HUES48 (cell line): ENCODE data around the gene RIBC2.
"Not testable (repeated sequence)": the region's sequence is repeated elsewhere in the genome, so short reads cannot be mapped to it uniquely, and the experiment has no call there.

Experiments
- H3K27ac ChIP-seq: one replicate; pipeline ENCODE4 v1.7.0; 2013; ENCODE audit warnings: low read depth, low read length, inconsistent platforms
- H3K27me3 ChIP-seq: 2 replicates; pipeline ENCODE4 v1.6.1; 2013; ENCODE audit warnings: mild to moderate bottlenecking, low read length; ENCODE audit not compliant: control insufficient read depth, insufficient read depth
- H3K36me3 ChIP-seq: 2 replicates; pipeline ENCODE4 v1.6.1; 2013; ENCODE audit warnings: low read length; ENCODE audit not compliant: control insufficient read depth, insufficient read depth
- H3K4me1 ChIP-seq: 2 replicates; pipeline ENCODE4 v1.6.1; 2013; ENCODE audit warnings: mild to moderate bottlenecking, low read length; ENCODE audit not compliant: control insufficient read depth, insufficient read depth
- H3K4me3 ChIP-seq: 2 replicates; pipeline ENCODE4 v1.5.1; 2013; ENCODE audit warnings: mild to moderate bottlenecking, low read depth, low read length
- H3K9ac ChIP-seq: 2 replicates; pipeline ENCODE4 v1.6.1; 2013; ENCODE audit warnings: mild to moderate bottlenecking, low read depth, low read length, moderate library complexity
- H3K9me3 ChIP-seq: 2 replicates; pipeline ENCODE4 v1.6.1; 2013; ENCODE audit warnings: low read length; ENCODE audit not compliant: control insufficient read depth, insufficient read depth

The RIBC2 gene

DNA sequence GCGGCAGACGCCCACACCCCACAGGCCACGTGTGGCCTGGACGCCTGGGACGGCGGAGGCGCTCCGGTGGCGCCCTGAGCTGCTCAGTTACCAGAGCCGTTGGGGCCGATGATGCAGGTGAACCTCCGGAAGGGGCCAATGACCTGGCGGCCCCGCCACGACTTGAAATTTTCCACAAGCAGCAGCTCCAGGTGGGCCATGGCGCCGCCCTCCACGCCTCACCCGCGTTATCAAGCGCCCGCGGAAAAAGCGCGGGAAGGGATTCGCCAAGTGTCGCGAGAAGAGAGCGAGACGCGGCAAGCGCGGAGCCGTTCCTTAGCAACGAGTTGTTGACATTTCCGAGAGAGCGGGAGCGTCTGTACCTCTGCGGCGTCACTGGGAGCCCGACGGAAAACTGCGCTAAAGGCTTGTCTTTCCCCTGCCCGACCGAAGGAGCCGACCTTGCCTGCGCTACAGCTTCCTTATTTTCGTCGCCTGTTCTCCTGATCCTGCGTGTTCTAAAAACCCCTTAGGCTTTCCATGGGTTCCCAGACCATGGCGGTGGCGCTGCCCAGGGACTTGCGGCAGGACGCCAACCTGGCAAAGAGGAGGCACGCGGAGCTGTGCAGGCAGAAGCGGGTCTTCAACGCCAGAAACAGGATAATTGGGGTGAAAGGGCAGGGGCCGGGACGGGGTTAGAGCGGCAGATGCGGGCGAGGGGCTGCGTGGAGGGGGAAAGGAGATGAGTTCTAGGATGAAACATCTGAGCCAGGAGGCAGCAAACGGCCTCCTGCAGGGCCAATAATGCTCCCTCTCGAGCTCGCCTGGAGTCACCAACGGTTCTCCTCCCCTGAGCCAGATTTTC lies at the start of gene RIBC2, which contains the start of gene SMC1B:
Gene RIBC2, plus strand, starts transcription at position 326 of the 844 bp plus-strand sequence. Its CDS starts 194 bp downstream, at position 520.
Gene SMC1B, minus strand, starts transcription at position 232 of the 844 bp plus-strand sequence. Its CDS starts 32 bp downstream, at position 200.
- Histone ChIP-seq H3K9ac (peak within 1 kb of the TSS; percentile 31), H3K9me3 (peaks cover 7% of the 10 kb centered on the region), H3K27ac (peak within 1 kb of the TSS; percentile 28), H3K4me1 (no peaks in the 10 kb centered on the region), H3K36me3 (no peaks in the 10 kb centered on the region), H3K4me3 (peak within 1 kb of the TSS; percentile 51), H3K27me3 (peaks cover 25% of the 10 kb centered on the region)

DNA sequence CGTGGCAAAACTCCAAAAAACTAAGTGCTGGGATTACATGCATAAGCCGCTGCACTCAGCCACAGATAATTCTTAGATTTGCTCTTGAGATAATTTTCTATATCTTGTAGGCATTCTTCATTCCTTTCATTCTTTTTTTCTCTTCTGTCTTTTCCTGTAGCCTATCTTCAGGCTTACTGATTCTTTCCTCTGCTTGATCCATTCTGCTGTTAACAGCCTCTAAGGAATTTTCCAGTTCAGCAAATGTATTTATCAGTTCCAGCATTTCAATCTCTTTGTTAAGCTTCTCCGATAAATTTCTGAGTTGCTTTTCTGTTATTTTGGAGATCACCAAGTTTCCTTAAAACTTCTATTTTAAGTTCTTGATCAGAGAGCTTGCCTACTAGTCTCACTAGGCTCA lies 46.8 kb upstream of the RIBC2 start:
- Histone ChIP-seq H3K27ac (no peak overlapping the region), H3K36me3 (no peaks in the 10 kb centered on the region)

GRCh38 chr22:45373592-45373991 lies 39.9 kb upstream of the RIBC2 start:
- not testable (repeated sequence) for H3K27ac ChIP-seq

More for the DNA sequence above, 46.8 kb upstream of the RIBC2 start:
- Histone ChIP-seq H3K27me3 (no peaks in the 10 kb centered on the region), H3K9ac (no peak overlapping the region), H3K4me3 (no peak overlapping the region), H3K9me3 (no peaks in the 10 kb centered on the region), H3K4me1 (no peaks in the 10 kb centered on the region)

GRCh38 chr22:45376009-45376408 lies 37.5 kb upstream of the RIBC2 start:
- Histone ChIP-seq H3K4me3 (no peak overlapping the region), H3K27ac (no peak overlapping the region), H3K4me1 (no peaks in the 10 kb centered on the region), H3K9ac (no peak overlapping the region), H3K36me3 (no peaks in the 10 kb centered on the region), H3K27me3 (no peaks in the 10 kb centered on the region), H3K9me3 (no peaks in the 10 kb centered on the region)

More at GRCh38 chr22:45373592-45373991, 39.9 kb upstream of the RIBC2 start:
- H3K36me3 ChIP-seq, H3K4me3 ChIP-seq, H3K9ac ChIP-seq, H3K9me3 ChIP-seq, H3K27me3 ChIP-seq, H3K4me1 ChIP-seq: not testable (repeated sequence)

DNA sequence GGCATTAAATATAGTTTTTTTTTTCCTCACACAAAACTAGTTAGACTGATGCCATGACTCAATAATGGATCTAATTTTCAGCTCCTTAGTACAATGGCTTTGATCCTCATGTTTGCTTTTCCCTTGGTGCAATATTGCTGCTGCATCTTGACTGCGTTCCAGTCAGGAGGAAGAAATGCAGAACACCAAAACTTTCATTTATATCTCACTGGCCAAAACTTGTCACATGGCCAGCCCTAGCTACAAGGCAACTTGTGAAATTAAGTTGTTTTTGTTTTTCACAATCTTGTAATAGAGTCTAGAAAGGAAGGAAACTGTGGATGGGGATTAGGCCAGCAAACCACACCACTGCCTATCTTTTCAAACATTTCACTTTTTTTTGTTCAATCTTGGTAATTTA lies 36.8 kb upstream of the RIBC2 start:
- Histone ChIP-seq H3K9ac (no peak overlapping the region), H3K27me3 (no peaks in the 10 kb centered on the region), H3K9me3 (no peaks in the 10 kb centered on the region), H3K4me3 (no peak overlapping the region), H3K27ac (no peak overlapping the region), H3K4me1 (no peaks in the 10 kb centered on the region), H3K36me3 (no peaks in the 10 kb centered on the region)

DNA sequence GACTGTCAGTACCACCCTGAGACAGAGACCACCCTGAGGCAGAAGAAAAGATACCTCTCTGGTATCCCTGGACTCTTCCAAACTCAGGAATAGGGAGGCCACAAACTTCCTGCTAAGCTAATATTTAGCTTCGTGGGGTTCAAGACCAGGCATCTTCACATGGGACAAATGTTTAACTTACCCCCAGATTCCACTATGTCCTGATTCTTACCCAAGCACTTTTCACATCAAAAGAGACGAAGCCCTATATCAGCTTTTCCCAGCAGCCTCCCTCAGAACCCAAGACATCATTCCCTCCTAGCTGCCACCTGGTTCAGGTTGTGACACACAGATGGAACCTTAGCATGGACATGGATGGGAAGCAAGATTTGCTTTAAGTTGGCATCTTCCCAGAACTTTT lies 32.1 kb upstream of the RIBC2 start:
- Histone ChIP-seq H3K4me1 (no peaks in the 10 kb centered on the region), H3K27me3 (no peaks in the 10 kb centered on the region), H3K27ac (no peak overlapping the region), H3K36me3 (no peaks in the 10 kb centered on the region), H3K4me3 (no peak overlapping the region), H3K9me3 (no peaks in the 10 kb centered on the region), H3K9ac (no peak overlapping the region)

- Histone ChIP-seq H3K27me3 (no peaks in the 10 kb centered on the region), H3K27ac (no peak overlapping the region), H3K9ac (no peak overlapping the region), H3K9me3 (no peaks in the 10 kb centered on the region), H3K36me3 (no peaks in the 10 kb centered on the region), H3K4me3 (no peak overlapping the region), H3K4me1 (no peaks in the 10 kb centered on the region)
Observed at GRCh38 chr22:45389546-45389945, 23.9 kb upstream of the RIBC2 start.

- Histone ChIP-seq H3K9ac (no peak overlapping the region), H3K36me3 (no peaks in the 10 kb centered on the region), H3K27ac (no peak overlapping the region), H3K4me3 (no peak overlapping the region), H3K27me3 (no peaks in the 10 kb centered on the region), H3K9me3 (peaks cover 2% of the 10 kb centered on the region; the same call in 1 of the 2 replicates), H3K4me1 (no peaks in the 10 kb centered on the region)
Observed at GRCh38 chr22:45397806-45398205, 15.7 kb upstream of the RIBC2 start.

DNA sequence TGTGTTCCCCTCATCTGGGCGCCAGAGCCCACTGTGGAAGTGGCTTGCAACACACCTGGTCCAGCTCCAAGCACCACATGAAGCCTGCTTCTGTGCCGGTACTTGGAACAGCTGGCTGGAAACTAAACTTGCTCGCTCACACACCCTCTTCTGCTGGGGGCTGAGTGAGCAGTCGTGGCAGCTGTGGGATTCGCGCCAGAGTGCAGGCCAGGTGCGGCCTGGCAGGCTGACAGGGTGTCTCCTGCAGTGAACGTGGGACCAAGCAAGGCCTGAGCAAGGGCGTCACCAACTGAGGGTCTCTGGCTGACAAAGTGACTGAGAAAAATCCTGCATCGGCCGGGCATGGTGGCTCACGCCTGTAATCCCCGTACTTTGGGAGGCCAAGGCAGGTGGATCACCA lies 15.3 kb upstream of the RIBC2 start:
- Histone ChIP-seq H3K27me3 (no peaks in the 10 kb centered on the region), H3K9me3 (peaks cover 2% of the 10 kb centered on the region; the same call in 1 of the 2 replicates), H3K9ac (no peak overlapping the region), H3K4me1 (no peaks in the 10 kb centered on the region), H3K36me3 (no peaks in the 10 kb centered on the region), H3K4me3 (no peak overlapping the region), H3K27ac (no peak overlapping the region)

GRCh38 chr22:45399712-45400445 lies 13.6 kb upstream of the RIBC2 start:
- Histone ChIP-seq H3K9ac (no peak overlapping the region), H3K36me3 (no peaks in the 10 kb centered on the region), H3K4me1 (no peaks in the 10 kb centered on the region), H3K9me3 (peaks cover 2% of the 10 kb centered on the region; the same call in 1 of the 2 replicates), H3K27ac (no peak overlapping the region), H3K27me3 (no peaks in the 10 kb centered on the region), H3K4me3 (no peak overlapping the region)

DNA sequence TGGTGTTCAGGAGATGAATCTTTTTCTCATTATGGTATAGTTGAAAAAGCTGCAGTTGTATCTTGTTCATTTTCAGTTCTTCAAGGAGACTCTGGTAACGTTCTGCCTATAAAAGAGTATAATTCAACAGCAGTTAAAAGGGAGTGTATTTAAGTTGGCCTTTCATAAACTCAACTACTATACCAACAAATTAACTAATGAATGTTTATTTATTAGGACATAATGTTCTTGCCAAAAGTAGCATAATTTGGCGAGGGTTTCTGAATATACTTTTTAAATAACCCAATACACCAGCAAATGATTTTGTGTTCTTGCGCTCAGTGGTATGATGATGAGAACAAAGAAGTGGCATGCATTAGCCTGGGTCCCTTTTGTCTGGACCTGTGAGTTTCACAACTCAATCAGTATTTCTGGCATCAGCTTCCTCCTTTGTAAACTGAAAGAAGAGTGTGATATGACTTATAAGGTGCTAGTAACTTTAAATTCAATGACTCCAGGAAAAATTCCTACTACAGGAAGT lies 11.0 kb upstream of the RIBC2 start:
- Histone ChIP-seq H3K36me3 (no peaks in the 10 kb centered on the region), H3K27me3 (no peaks in the 10 kb centered on the region), H3K27ac (no peak overlapping the region), H3K4me3 (no peak overlapping the region), H3K9me3 (peaks cover 2% of the 10 kb centered on the region; the same call in 1 of the 2 replicates), H3K4me1 (no peaks in the 10 kb centered on the region), H3K9ac (no peak overlapping the region)
